Measurements from ENCODE around the gene PTGR1.

PTGR1 gene

DNA sequence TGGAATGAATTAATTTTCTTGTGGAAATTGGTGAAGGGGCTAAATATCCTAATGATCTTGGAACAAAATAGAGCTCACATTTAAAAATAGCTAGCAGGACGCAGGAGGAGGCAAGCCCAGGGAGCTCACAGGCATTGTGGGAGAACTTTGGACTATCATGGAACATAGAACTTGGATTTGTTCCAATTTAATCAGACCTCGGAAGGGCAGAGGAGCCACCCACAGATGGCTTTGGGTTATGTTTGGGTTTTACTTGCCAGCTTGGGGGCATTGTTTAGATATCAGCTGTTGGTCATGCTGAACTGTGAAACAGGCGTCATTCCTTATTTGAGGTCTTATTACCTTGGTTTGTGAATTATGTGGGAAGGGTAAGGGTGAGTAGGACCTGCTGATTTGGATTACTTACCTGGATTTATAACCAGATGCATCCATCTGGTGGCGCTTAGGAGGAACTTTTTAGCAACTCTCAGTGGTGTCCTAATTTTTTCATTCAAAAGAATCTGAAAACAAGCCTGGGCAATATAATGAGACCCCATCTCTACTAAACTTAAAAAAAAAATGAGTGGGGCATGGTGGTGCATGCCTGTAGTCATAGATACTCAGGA, 14.1 kb upstream of the PTGR1 start:
- no CpG with 5 or more reads among the region's 4 CpGs for WGBS (ENCODE audit: insufficient coverage, insufficient read length)
- no peak for DNase-seq (ENCODE audit: low read depth, low spot score)
- H3K27ac ChIP-seq (ENCODE audit: low read length): no peak overlapping the region
- H3K4me3 ChIP-seq (ENCODE audit: low read length): no peak overlapping the region
- H3K9me3 ChIP-seq (ENCODE audit: control insufficient read depth, insufficient read depth, low read length): no peaks in the 10 kb centered on the region
- H3K27me3 ChIP-seq (ENCODE audit: control insufficient read depth, insufficient read depth, low read length): no peaks in the 10 kb centered on the region
- H3K36me3 ChIP-seq (ENCODE audit: control insufficient read depth, insufficient read depth, low read length): no peaks in the 10 kb centered on the region
- no peaks in the 10 kb centered on the region for H3K4me1 ChIP-seq (ENCODE audit: control insufficient read depth, insufficient read depth, low read length)

GRCh38 chr9:111610845-111611244, 11.4 kb upstream of the PTGR1 start:
- H3K27ac ChIP-seq (ENCODE audit: low read length): no peak overlapping the region
- no peaks in the 10 kb centered on the region for H3K36me3 ChIP-seq (ENCODE audit: control insufficient read depth, insufficient read depth, low read length)
- H3K9me3 ChIP-seq (ENCODE audit: control insufficient read depth, insufficient read depth, low read length): no peaks in the 10 kb centered on the region
- H3K4me1 ChIP-seq (ENCODE audit: control insufficient read depth, insufficient read depth, low read length): no peaks in the 10 kb centered on the region
- no CpG with 5 or more reads among the region's 7 CpGs for WGBS (ENCODE audit: insufficient coverage, insufficient read length)
- DNase-seq (ENCODE audit: low read depth, low spot score): no peak
- no peak overlapping the region for H3K4me3 ChIP-seq (ENCODE audit: low read length)
- H3K27me3 ChIP-seq (ENCODE audit: control insufficient read depth, insufficient read depth, low read length): no peaks in the 10 kb centered on the region

DNA sequence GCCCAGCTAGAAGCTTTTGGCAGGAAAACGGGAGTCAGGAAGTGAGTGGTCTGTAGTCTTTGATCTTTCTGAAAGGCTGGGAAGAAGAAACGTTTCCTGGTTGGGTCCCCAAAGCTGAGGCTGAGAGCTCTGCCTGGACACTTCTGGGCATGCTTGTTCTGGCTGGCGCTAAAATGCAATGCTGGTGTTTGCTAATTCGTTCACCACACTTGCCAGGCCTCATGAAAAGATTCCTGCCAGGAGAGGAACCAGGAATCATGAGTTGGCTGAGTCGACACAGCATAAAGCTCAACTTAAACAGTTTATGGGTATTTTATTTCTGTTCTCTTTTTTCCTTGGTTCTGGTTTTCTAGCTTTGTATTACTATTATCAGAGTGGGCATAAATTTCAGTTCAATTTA, 10.7 kb upstream of the PTGR1 start:
- no peaks in the 10 kb centered on the region for H3K9me3 ChIP-seq (ENCODE audit: control insufficient read depth, insufficient read depth, low read length)
- H3K27ac ChIP-seq (ENCODE audit: low read length): no peak overlapping the region
- WGBS (ENCODE audit: insufficient coverage, insufficient read length): no CpG with 5 or more reads among the region's 5 CpGs
- H3K36me3 ChIP-seq (ENCODE audit: control insufficient read depth, insufficient read depth, low read length): no peaks in the 10 kb centered on the region
- DNase-seq (ENCODE audit: low read depth, low spot score): no peak
- H3K4me3 ChIP-seq (ENCODE audit: low read length): no peak overlapping the region
- no peaks in the 10 kb centered on the region for H3K4me1 ChIP-seq (ENCODE audit: control insufficient read depth, insufficient read depth, low read length)
- H3K27me3 ChIP-seq (ENCODE audit: control insufficient read depth, insufficient read depth, low read length): no peaks in the 10 kb centered on the region

GRCh38 chr9:111605041-111605559, 5.7 kb upstream of the PTGR1 start:
- DNase-seq (ENCODE audit: low read depth, low spot score): no peak
- no peak overlapping the region for H3K27ac ChIP-seq (ENCODE audit: low read length)
- no peaks in the 10 kb centered on the region for H3K27me3 ChIP-seq (ENCODE audit: control insufficient read depth, insufficient read depth, low read length)
- WGBS (ENCODE audit: insufficient coverage, insufficient read length): no CpG with 5 or more reads among the region's 9 CpGs
- H3K36me3 ChIP-seq (ENCODE audit: control insufficient read depth, insufficient read depth, low read length): no peaks in the 10 kb centered on the region
- H3K4me3 ChIP-seq (ENCODE audit: low read length): no peak overlapping the region
- H3K4me1 ChIP-seq (ENCODE audit: control insufficient read depth, insufficient read depth, low read length): no peaks in the 10 kb centered on the region
- no peaks in the 10 kb centered on the region for H3K9me3 ChIP-seq (ENCODE audit: control insufficient read depth, insufficient read depth, low read length)

- no peaks in the 10 kb centered on the region for H3K27me3 ChIP-seq (ENCODE audit: control insufficient read depth, insufficient read depth, low read length)
- no peaks in the 10 kb centered on the region for H3K36me3 ChIP-seq (ENCODE audit: control insufficient read depth, insufficient read depth, low read length)
- no peak overlapping the region for H3K27ac ChIP-seq (ENCODE audit: low read length)
- H3K4me1 ChIP-seq (ENCODE audit: control insufficient read depth, insufficient read depth, low read length): no peaks in the 10 kb centered on the region; the same call in 1 of the 2 replicates
- H3K9me3 ChIP-seq (ENCODE audit: control insufficient read depth, insufficient read depth, low read length): no peaks in the 10 kb centered on the region
- DNase-seq (ENCODE audit: low read depth, low spot score): no peak
- no CpG with 5 or more reads among the region's 16 CpGs for WGBS (ENCODE audit: insufficient coverage, insufficient read length)
- no peak overlapping the region for H3K4me3 ChIP-seq (ENCODE audit: low read length)
Observed at GRCh38 chr9:111604054-111604615, 4.7 kb upstream of the PTGR1 start.

GRCh38 chr9:111603041-111603440, 3.6 kb upstream of the PTGR1 start:
- H3K27ac ChIP-seq (ENCODE audit: low read length): no peak overlapping the region
- H3K4me1 ChIP-seq (ENCODE audit: control insufficient read depth, insufficient read depth, low read length): no peaks in the 10 kb centered on the region; the same call in 1 of the 2 replicates
- H3K36me3 ChIP-seq (ENCODE audit: control insufficient read depth, insufficient read depth, low read length): no peaks in the 10 kb centered on the region
- DNase-seq (ENCODE audit: low read depth, low spot score): no peak
- H3K27me3 ChIP-seq (ENCODE audit: control insufficient read depth, insufficient read depth, low read length): peaks cover 2% of the 10 kb centered on the region; the same call in 1 of the 2 replicates
- H3K9me3 ChIP-seq (ENCODE audit: control insufficient read depth, insufficient read depth, low read length): no peaks in the 10 kb centered on the region
- H3K4me3 ChIP-seq (ENCODE audit: low read length): no peak overlapping the region
- WGBS (ENCODE audit: insufficient coverage, insufficient read length): no CpG with 5 or more reads among the region's 4 CpGs

DNA sequence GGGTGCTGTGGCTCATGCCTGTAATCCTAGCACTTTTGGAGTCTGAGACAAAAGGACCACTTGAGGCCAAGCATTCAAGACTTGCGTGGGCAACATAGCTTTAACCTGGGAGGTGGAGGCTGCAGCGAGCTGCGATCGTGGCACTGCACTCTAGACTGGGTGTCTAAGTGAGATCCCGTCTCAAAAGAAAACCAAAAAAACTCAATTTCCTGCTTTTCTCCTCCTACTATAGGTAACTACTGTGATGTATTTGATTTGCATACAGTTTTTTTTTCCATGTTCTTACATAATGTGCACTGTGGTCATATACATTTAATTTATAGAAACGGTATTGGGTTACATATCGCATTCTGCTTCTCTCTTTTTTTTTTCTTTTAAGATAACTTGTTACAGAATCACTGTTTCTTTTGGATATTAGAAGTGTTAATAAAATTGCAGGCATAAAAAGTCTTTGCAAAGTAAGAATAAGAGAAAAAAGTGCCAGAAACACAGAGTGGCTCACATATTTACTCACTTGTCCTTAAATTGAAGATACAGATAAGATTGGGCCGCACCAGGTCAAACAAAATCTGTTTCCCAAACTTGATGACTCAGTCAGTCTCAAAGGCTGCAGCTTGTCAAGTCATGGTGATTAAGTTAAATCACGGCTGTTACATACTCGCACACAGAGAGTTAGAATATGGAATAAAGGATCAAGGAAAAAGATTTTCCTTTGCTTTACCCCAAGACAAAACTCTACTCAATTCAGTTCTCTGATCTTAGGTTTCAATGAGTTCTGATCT, 2.0 kb upstream of the PTGR1 start:
- Histone ChIP-seq H3K9me3 (ENCODE audit: control insufficient read depth, insufficient read depth, low read length) (no peaks in the 10 kb centered on the region), H3K27me3 (ENCODE audit: control insufficient read depth, insufficient read depth, low read length) (peaks cover 2% of the 10 kb centered on the region; the same call in 1 of the 2 replicates), H3K4me3 (ENCODE audit: low read length) (no peak overlapping the region), H3K4me1 (ENCODE audit: control insufficient read depth, insufficient read depth, low read length) (no peaks in the 10 kb centered on the region; the same call in 1 of the 2 replicates), H3K27ac (ENCODE audit: low read length) (no peak overlapping the region), H3K36me3 (ENCODE audit: control insufficient read depth, insufficient read depth, low read length) (no peaks in the 10 kb centered on the region)
- WGBS (ENCODE audit: insufficient coverage, insufficient read length): no CpG with 5 or more reads among the region's 10 CpGs
- DNase-seq (ENCODE audit: low read depth, low spot score): no peak

DNA sequence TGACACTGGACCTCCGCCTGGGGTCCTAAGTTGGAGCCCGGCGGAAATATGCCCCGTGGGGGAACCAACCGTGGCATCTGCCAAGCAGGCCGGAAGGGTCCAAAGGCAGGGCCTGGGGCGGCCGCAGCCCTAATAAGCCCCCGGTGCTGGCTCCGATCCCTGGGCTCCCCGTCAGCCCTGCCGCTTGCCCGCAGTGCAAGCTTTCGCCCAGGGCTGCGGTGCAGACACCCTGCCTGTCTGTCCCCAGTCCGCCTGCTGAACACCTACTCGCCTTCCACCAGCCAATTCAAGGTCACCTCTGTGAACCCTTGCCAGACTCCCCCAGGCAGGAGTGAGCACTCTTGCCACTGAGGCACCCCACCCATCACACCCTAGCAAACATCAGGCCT, 502 bp upstream of the PTGR1 start:
- H3K4me3 ChIP-seq (ENCODE audit: low read length): peak overlapping the region; percentile 81; the same call in 1 of the 2 replicates
- H3K27me3 ChIP-seq (ENCODE audit: control insufficient read depth, insufficient read depth, low read length): peaks cover 2% of the 10 kb centered on the region; the same call in 1 of the 2 replicates
- no peak for DNase-seq (ENCODE audit: low read depth, low spot score)
- H3K9me3 ChIP-seq (ENCODE audit: control insufficient read depth, insufficient read depth, low read length): no peaks in the 10 kb centered on the region
- no peaks in the 10 kb centered on the region; the same call in 1 of the 2 replicates for H3K4me1 ChIP-seq (ENCODE audit: control insufficient read depth, insufficient read depth, low read length)
- no peak overlapping the region for H3K27ac ChIP-seq (ENCODE audit: low read length)
- no CpG with 5 or more reads among the region's 17 CpGs for WGBS (ENCODE audit: insufficient coverage, insufficient read length)
- peaks cover 5% of the 10 kb centered on the region; the same call in 1 of the 2 replicates for H3K36me3 ChIP-seq (ENCODE audit: control insufficient read depth, insufficient read depth, low read length)

DNA sequence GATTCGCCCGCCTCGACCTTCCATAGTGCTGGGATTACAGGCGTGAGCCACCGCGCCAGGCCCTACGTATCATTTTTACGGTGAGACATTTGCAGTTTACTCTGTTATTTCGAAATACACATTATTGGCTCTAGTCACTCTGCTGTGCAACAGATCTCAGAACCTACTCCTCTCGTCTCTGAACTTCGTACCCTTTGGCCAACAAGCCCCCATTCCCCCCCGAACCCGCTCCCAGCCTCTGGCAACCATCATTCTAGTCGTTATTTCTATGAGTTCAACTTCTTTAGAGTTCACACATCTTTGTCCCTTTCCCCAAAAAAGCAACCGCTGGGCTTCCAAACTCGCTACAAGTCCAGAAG, 735 bp downstream of the PTGR1 start:
- Histone ChIP-seq H3K4me1 (ENCODE audit: control insufficient read depth, insufficient read depth, low read length) (no peaks in the 10 kb centered on the region; the same call in 1 of the 2 replicates), H3K27me3 (ENCODE audit: control insufficient read depth, insufficient read depth, low read length) (peaks cover 2% of the 10 kb centered on the region; the same call in 1 of the 2 replicates), H3K9me3 (ENCODE audit: control insufficient read depth, insufficient read depth, low read length) (no peaks in the 10 kb centered on the region), H3K4me3 (ENCODE audit: low read length) (peak overlapping the region; percentile 81; the same call in 1 of the 2 replicates), H3K27ac (ENCODE audit: low read length) (no peak overlapping the region), H3K36me3 (ENCODE audit: control insufficient read depth, insufficient read depth, low read length) (peaks cover 5% of the 10 kb centered on the region; the same call in 1 of the 2 replicates)
- WGBS (ENCODE audit: insufficient coverage, insufficient read length): no CpG with 5 or more reads among the region's 16 CpGs
- no peak for DNase-seq (ENCODE audit: low read depth, low spot score)
